Breast epithelium (tissue), 3 donors: ENCODE results near the gene KBTBD13.

Source experiments
- POLR2AphosphoS5 ChIP-seq, 3 donors: sonication (generic); formaldehyde crosslinking; IDR thresholded peaks; one replicate each; pipeline ENCODE4 v1.6.1; 2017; ENCODE audit warnings: antibody characterized with exemption in 3 of 3
- TF ChIP-seq, protein P1 (sequence below), 3 donors: fragments of 450-650 bp; IDR thresholded peaks; one replicate each; pipeline ENCODE4 v1.5.1; 2016 to 2017; ENCODE audit warnings: antibody characterized with exemption in 3 of 3, mild to moderate bottlenecking in 3 of 3, moderate library complexity in 3 of 3

DNA sequence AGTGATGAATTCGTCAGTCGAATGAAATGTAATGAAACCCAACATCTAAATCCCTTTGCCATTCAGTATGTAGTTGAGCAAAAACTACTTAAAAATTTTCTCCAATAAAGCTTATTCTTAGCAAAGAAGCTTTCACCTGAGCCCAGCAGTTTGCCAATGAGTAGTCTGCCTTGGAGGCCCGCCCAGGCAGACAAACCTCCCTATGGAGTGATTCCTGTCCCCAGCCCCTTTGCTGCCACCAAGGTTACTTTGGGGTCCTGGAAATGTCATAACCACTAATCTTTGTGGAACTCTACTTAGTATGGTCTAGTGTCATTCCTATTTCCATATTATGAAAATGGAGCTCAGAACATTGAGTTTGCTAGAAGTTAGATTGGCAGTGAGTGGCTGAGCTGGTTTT lies 26.4 kb downstream of the KBTBD13 start:
- TF ChIP-seq POLR2AphosphoS5 (IDR thresholded peaks at IDR 0.05), result no peak
- TF ChIP-seq, protein P1, sequence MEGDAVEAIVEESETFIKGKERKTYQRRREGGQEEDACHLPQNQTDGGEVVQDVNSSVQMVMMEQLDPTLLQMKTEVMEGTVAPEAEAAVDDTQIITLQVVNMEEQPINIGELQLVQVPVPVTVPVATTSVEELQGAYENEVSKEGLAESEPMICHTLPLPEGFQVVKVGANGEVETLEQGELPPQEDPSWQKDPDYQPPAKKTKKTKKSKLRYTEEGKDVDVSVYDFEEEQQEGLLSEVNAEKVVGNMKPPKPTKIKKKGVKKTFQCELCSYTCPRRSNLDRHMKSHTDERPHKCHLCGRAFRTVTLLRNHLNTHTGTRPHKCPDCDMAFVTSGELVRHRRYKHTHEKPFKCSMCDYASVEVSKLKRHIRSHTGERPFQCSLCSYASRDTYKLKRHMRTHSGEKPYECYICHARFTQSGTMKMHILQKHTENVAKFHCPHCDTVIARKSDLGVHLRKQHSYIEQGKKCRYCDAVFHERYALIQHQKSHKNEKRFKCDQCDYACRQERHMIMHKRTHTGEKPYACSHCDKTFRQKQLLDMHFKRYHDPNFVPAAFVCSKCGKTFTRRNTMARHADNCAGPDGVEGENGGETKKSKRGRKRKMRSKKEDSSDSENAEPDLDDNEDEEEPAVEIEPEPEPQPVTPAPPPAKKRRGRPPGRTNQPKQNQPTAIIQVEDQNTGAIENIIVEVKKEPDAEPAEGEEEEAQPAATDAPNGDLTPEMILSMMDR (IDR thresholded peaks at IDR 0.05), result no peak
